Measurements from ENCODE around the gene FBXO30.

The FBXO30 gene

GRCh38 chr6:145818796-145819195 is 4.2 kb upstream of the FBXO30 start:
- no peak for DNase-seq

DNA sequence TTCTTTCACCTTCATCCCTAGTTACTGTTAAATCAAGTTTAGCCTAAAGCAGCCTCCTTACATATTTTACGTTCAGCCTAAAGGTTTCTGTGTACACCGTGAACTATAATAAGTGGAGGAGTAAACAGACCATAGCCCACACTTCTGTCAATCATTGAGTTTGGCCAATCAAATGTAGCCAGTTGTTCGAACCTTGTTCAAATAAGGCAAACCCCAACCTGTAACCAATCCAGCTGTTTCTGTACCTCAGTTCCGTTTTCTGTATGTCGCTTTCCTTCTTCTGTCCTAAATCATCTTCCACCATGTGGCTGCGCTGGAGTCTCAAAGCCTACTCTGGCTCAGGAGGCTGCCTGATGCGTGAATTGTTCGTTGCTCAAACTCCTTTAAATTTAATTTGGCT is 1.8 kb upstream of the FBXO30 start:
- no peak for DNase-seq

GRCh38 chr6:145815309-145816274 is 997 bp upstream of the FBXO30 start:
- DNase-seq = no peak

GRCh38 chr6:145814035-145814500 is 527 bp downstream of the FBXO30 start:
- peak; percentile 1 for DNase-seq

GRCh38 chr6:145813285-145814034 is 1.1 kb downstream of the FBXO30 start:
- no peak for DNase-seq

- DNase-seq = no peak
Observed at GRCh38 chr6:145811741-145812140, 2.9 kb downstream of the FBXO30 start.

DNA sequence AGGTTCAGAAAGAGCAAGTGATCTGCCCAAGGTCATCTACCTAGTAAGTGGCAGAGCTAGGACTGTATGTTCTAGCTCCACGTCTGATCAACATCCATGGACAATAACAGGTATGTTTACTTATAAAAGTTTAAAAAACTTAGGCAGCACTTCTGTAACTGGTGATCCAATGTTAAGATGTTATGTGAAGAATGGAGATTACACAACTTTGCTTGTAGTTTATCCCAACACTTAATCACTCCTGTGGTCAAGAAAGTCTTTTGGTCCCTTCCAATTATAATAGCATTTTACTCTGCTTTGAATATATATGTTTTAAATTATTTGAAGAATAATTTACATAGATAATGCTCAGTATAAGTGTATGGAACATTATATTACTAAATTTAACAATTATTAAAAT is 4.8 kb downstream of the FBXO30 start:
- DNase-seq = no peak

DNA sequence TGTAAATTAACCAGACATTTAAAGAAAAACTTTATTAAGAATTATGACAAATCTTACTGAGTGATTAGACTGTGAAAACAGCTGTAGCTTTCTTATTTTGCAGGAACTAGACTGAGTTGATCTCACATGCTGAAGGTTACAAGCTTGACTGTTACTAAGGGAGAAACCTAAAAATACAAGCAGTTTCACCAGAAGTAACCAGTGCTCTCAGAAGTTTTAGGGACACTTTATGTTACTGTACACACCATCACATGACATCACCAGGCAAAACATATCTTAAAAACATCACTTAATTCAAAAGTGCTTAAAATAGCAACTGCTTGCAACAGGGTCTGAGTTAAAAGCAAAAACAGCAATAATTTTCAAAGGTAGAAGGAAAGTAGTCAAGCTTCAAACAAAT is 5.4 kb downstream of the FBXO30 start:
- DNase-seq = no peak

DNA sequence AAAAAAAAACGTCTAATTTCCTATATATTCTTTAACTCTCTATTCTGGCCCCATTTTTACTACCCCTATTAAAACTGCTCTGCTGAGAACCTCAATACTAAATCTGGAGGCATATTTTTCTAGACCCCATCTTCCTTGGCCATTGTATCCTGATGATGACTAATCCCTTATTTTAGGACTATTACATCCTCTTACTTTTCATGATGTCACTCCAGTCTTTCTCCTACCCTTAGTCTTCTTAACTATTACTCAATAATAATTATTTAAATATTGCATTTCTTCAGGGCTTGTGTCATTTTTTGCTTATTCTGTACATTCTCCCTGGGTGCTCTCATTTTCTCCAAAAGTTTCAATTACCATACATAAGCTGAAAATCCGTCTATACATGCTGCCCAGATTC is 6.4 kb downstream of the FBXO30 start:
- no peak for DNase-seq

GRCh38 chr6:145802141-145802540 is 12.5 kb downstream of the FBXO30 start:
- no peak for DNase-seq

DNA sequence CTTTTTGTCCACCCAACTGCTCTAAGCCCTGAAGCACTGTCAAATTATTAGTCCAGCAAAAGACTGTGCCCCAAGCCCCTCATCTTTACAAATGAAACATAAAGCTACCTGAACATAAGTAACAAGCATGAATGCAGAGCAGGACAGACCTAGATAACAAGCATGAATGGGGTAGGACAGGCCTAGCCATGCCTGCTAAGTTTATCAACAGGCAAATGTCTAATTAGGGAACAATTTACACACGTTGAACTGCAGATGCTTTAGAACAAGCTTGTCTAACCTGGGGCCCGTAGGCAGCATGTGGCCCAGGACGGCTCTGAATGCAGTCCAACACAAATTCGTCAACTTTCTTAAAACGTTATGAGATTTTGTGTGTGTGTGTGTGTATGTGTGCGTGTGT is 13.6 kb downstream of the FBXO30 start:
- DNase-seq = no peak

GRCh38 chr6:145798530-145798929 is 16.1 kb downstream of the FBXO30 start:
- no peak for DNase-seq

- no peak for DNase-seq
Observed at GRCh38 chr6:145789443-145789842, 25.2 kb downstream of the FBXO30 start.

DNA sequence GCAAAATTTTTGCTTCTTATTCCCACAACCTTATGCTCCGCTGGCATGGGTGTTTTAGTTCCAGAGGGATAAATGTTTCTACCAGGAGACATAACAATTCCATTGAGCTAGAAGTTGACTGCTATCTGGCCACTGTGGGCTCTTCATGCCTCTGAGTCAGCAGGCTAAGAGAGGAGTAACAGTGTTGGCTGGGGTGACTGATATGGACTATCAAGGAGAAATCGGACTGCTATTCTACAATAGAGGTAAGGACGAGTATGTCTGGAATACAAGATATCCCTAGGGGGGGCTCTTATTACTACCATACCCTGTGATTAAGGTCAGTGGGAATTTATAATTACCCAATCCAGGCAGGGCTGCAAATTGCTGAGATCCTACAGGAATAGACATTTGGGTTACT is 26.9 kb downstream of the FBXO30 start:
- DNase-seq = no peak

DNA sequence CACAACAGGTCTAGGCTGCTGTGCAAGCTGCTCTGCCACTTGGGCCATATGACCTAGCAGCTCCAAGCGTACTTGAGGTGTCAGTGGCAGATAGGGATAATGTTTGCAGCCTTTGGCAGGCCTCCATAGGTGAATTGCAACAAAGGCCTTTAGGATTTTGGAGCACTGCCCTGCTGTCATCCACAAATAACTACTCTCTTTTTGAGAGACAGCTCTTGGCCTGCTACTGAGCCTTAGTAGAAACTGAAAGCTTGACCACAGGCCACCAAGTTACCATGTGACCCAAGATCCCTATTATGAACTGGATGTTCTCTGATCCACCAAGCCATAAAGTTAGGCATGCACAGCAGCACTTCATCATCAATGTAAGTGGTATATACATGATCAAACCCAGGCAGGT is 29.9 kb downstream of the FBXO30 start:
- no peak for DNase-seq

GRCh38 chr6:145783796-145784195 is 30.8 kb downstream of the FBXO30 start:
- no peak for DNase-seq

GRCh38 chr6:145772846-145773245 is 41.7 kb downstream of the FBXO30 start:
- DNase-seq = no peak

DNA sequence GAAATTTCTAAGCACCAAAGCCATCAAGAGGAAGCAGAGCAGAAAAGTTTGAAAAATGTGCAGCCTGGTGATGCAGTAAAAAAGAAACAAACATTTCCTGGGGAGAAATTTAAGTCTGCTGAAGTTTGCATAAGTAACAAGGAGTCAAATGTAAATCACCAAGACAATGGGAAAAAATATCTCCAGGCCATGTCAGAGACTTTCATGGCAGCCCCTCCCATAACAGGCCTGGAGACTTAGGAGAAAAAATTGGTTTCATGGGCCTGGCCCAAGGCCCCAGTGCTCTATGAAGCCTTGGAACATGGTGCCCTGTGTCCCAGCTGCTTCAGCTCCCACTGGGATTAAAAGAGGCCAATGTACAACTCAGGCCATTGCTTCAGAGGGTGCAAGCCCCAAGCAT is 49.1 kb downstream of the FBXO30 start:
- no peak for DNase-seq

DNA sequence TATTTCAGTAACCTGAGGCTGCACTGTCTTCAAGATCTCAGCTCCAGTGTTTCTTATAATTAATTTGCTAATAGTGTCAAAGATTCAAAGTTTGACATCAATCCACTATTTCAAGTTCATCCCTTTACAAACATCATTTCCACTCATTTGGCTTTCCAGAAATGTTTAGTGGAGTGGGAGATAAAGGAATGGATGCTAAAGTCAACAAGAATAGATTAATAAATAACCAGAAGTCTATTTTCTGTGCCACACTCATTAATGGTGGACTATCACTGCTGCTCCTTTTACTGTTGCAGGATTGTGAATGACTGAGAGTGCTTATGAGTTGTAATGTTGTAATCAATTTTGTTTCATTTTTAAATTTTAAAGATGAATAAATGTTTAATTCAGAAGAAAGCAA is 50.9 kb downstream of the FBXO30 start:
- DNase-seq = no peak

- DNase-seq = no peak
Observed at GRCh38 chr6:145761584-145761983, 53.0 kb downstream of the FBXO30 start.

GRCh38 chr6:145758113-145758512 is 56.5 kb downstream of the FBXO30 start:
- DNase-seq = no peak

DNA sequence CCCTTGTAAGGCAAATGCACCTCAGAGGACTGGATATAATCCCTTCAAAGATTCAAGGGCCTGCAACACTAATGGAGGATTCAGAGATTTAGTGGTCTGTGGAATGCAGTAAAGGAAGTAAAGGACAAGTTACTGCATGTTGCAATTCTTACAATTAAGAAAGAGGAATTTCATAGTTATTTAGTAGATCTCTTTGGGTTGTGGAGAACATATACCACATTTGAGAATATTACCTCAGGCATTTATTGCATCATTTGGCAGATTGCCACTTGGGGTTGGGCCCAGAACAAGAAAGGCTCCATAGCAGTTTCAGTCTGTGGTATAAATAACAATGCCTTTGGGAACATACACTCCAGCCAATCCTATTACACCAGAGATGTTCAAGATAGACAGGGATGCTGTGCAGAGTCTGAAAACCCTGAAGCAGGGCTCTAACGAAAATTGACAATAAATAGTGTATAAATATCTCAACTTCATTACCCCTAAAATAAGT is 58.4 kb downstream of the FBXO30 start:
- DNase-seq = no peak

- no peak for DNase-seq
Observed at GRCh38 chr6:145755682-145756081, 58.9 kb downstream of the FBXO30 start.

- no peak for DNase-seq
Observed at GRCh38 chr6:145752638-145753037, 62.0 kb downstream of the FBXO30 start.
